ENCODE measurements around the gene FAM149A. TPM values are rescaled to one million over a fixed set of nuclear protein-coding genes. Genes with fewer than 3 reads are reported as not detected.

The FAM149A gene
- 10 to 100 TPM; 21.5 to 57.3 (median 51.7) TPM for polyA plus RNA-seq (ENCODE audit: insufficient read length in 4 of 4)

DNA sequence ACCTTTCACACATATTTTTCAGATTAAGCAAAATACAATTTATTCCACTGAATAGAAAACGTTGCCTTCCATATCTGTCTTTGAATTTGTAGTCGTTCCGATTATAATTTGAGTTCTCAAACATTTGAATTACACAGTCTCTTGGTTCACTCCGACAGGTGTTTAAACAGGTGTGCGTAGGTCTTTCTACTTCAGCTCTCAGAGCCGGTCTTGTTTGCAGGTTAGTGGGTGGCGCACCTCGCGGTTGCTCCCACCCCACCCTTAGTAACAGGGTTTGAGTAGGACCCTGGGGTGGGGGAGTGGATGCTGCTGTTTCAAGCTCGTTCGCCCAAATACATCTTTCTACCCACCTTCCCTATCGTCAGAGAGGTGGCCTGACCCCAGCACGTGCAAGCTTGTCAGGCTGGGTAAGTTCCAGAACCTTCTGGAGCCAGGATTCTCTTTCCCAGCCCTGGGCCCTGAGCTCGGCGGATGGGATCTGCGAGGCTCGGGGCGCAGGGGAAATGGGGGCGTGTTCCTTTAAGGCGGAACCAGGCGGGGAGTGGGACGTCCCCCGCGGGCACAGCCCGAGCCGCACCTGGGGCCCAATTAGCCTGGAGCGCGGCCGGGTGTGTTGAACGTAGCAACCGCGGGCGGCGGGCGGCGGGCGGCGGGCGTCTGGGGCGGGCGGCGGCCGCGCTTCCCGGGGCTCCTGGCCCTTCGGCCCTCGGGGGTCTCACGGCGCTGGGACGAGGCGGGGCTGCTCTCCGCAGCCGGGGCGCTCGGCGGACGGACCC, at the start of gene FAM149A:
Gene FAM149A (plus strand): TSS at position 591 of the 776 bp plus-strand sequence.
- DNase-seq (ENCODE audit: low read depth in 4 of 4, low spot score in 3 of 4) = peak in 1 of 4 donors; percentile 12

DNA sequence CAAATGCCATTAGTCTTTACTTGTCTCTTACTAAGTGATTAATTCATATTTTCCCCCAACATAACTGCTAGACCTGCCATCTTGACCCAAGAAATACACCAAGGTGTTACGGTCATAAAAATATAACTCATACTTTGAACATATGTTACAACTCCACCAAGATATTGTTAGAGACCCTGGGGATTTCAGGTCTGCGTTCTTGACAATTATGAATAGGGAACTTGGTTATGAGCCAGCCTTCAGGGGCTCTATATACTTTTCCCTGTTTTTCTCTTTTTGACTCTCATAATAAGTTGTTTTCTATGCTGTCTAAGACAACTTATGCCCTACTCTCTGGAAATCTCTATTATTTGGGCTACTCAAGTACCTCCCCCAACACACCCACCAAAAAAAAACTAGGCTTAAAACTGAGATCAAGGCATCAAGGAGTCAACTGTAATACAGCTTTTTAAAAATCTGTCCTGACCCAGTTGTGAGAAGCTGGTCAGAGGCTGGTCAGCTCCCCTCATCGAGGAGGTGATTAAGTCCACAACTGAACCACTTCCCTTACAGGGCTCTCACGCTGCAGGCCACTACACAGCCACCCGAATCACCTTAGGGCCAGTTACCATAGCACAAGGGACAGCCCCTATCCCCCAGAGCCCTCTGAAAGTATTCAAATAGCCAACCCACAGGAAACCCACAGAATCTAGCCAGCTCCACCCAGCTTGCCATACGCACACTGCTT, 46.1 kb upstream of the FAM149A start:
- DNase-seq (ENCODE audit: low read depth in 4 of 4, low spot score in 3 of 4) = no peak

- no peak for DNase-seq (ENCODE audit: low read depth in 4 of 4, low spot score in 3 of 4)
Observed at GRCh38 chr4:186058980-186059316, 45.6 kb upstream of the FAM149A start.

DNA sequence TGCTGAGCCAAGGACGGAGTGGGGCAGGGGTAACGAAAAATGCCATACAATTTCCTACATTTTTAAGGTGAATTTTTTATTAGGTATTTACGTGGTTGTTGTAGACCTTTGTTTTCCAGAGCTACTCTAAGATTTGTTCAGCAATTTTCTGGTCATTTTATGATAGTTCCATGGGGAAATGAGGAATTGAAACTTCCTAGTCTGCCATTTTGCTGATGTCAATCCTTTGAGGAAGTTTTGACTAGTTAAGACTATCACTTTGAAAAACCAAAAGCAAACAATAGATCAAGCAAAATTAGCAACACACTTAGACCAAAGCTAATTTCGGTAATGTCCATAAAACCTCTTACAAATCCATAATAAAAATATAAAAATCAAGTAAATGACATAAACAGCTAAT, 42.6 kb upstream of the FAM149A start:
- DNase-seq (ENCODE audit: low read depth in 4 of 4, low spot score in 3 of 4) = no peak

GRCh38 chr4:186067757-186068385, 36.6 kb upstream of the FAM149A start:
- DNase-seq (ENCODE audit: low read depth in 4 of 4, low spot score in 3 of 4) = peak; percentile 22 to 60 (median 34)

- DNase-seq (ENCODE audit: low read depth in 4 of 4, low spot score in 3 of 4) = peak; percentile 29 to 51 (median 36)
Observed at GRCh38 chr4:186068581-186069348, 35.7 kb upstream of the FAM149A start, which contains the start of gene TLR3. TSS of gene TLR3 (plus strand) at chr4:186069156. CDS start at chr4:186076620, 7,464 bp downstream.

GRCh38 chr4:186069729-186070128, 34.8 kb upstream of the FAM149A start:
- DNase-seq (ENCODE audit: low read depth in 4 of 4, low spot score in 3 of 4) = no peak

GRCh38 chr4:186072516-186072915, 32.0 kb upstream of the FAM149A start:
- no peak for DNase-seq (ENCODE audit: low read depth in 4 of 4, low spot score in 3 of 4)

- no peak for DNase-seq (ENCODE audit: low read depth in 4 of 4, low spot score in 3 of 4)
Observed at GRCh38 chr4:186074189-186074588, 30.3 kb upstream of the FAM149A start.

GRCh38 chr4:186078981-186079638, 25.4 kb upstream of the FAM149A start:
- no peak for DNase-seq (ENCODE audit: low read depth in 4 of 4, low spot score in 3 of 4)

DNA sequence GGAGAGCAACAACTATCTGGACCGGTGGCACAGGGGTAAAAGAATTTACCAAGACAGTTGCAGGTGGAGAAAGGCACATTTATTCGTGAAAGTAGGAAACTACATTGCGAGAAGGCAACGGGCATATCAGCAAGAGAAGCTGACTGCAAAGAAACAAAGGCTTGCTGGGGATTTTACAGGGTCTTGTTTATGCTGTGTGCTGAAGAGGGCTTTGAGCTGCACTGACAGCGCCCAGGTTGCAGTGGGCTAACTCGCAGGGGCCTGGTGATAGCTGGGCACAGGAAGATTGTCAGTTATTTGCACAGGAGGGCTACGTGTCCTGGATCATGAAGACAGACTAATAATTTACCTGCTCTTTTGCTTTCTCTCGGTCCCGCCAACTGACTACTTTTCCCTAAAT, 24.8 kb upstream of the FAM149A start:
- DNase-seq (ENCODE audit: low read depth in 4 of 4, low spot score in 3 of 4) = no peak

DNA sequence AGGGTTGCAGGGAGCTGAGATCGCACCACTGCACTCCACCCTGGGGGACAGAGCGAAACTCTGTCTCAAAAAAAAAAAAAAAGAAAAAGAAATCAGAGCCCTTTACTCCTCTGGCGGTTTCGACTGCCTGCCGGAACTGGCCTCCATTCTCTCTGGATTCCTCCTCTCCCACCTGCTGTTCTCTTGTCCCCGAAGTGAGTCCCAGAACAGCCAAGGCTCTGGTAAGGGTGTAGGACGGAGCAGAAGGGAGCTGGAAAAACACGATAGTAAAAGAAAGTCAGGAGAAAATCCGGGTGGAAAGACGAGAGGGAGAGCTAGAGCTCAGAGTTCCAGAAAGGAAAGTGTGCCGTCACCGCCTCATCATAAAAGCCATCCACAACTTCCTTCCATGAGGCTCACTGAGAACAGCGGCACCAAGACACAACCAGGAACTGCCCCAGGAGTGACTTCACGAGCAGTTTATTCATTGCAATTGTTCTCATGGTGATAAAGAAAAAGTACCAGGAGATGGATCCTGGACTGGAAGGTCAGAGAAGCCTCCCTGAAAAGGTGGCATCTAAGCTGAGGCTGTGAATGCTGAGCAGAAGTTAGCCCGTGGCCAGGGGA, 23.2 kb upstream of the FAM149A start:
- no peak for DNase-seq (ENCODE audit: low read depth in 4 of 4, low spot score in 3 of 4)

- no peak for DNase-seq (ENCODE audit: low read depth in 4 of 4, low spot score in 3 of 4)
Observed at GRCh38 chr4:186082221-186082620, 22.3 kb upstream of the FAM149A start.

GRCh38 chr4:186088523-186088922, 16.0 kb upstream of the FAM149A start:
- no peak for DNase-seq (ENCODE audit: low read depth in 4 of 4, low spot score in 3 of 4)

DNA sequence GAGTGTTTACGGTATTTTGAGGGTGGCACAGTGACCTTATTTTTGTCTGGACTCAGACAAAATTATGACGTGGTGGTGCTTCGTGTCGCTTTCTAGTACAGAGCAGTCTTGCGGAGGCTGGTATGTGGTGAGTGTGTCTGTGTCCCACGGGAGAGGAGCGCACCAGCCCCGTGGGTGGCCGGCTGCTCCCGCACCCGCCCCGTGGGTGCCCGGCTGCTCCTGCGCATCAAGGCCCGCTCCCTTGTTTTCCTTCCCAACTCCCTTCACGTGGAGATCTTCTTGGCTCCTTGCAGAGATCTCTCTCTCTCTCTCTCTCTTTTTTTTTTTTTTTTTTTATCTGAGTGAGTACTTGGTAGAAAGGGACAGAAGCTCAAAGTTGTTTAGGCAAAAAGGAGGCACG, 12.2 kb upstream of the FAM149A start:
- DNase-seq (ENCODE audit: low read depth in 4 of 4, low spot score in 3 of 4) = no peak

DNA sequence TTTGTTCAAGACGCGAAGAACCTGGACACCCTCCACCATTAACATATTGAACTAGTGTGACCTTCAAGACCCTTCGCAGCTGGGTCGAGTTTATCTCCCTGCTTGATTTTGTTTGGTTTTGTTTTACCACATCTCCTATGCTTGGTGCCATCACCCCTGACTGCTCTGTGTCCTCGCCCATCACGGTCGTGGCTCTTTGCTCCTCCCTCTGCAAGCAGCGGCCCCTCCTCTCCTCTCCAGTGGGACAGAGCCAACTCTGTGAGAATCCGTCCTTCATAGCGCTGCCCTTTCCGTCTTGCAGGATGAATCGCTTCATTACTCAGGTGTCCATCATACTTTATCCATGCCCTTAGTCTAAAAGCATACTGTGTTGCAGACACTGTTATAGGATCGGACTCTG, 9.1 kb upstream of the FAM149A start:
- no peak for DNase-seq (ENCODE audit: low read depth in 4 of 4, low spot score in 3 of 4)

GRCh38 chr4:186096681-186097165, 7.8 kb upstream of the FAM149A start:
- no peak for DNase-seq (ENCODE audit: low read depth in 4 of 4, low spot score in 3 of 4)

GRCh38 chr4:186097386-186097785, 7.1 kb upstream of the FAM149A start:
- DNase-seq (ENCODE audit: low read depth in 4 of 4, low spot score in 3 of 4) = no peak

DNA sequence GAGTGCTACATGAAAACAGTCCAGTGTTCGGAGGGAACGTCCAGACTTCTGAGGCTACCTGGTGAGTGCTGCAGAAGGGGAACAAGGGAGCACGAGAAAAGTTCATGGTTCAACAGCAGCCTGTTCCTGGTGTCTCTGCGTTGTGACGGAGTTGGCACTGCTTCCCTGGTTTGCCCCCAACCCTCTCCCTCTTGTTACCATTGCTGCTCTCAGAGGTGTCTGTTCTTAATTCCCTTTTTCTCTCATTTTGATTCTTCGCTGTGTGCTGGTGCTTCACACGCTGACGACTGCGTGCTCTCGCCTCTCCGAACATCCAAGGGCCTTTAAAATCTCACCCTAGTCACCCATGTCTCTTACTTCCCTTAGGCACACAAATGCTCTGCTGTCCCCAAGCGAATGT, 1.6 kb upstream of the FAM149A start:
- no peak for DNase-seq (ENCODE audit: low read depth in 4 of 4, low spot score in 3 of 4)
